GM19395 (cell line): ENCODE data around the gene NKX1-2.

ENCODE experiments used
- ATAC-seq: cut with Tn5 transposase; IDR thresholded peaks from one replicate; pipeline ENCODE4 v1.9.1; 2021; ENCODE audit warnings: mild to moderate bottlenecking, moderate library complexity; ENCODE audit not compliant: unreplicated experiment

NKX1-2 gene

DNA sequence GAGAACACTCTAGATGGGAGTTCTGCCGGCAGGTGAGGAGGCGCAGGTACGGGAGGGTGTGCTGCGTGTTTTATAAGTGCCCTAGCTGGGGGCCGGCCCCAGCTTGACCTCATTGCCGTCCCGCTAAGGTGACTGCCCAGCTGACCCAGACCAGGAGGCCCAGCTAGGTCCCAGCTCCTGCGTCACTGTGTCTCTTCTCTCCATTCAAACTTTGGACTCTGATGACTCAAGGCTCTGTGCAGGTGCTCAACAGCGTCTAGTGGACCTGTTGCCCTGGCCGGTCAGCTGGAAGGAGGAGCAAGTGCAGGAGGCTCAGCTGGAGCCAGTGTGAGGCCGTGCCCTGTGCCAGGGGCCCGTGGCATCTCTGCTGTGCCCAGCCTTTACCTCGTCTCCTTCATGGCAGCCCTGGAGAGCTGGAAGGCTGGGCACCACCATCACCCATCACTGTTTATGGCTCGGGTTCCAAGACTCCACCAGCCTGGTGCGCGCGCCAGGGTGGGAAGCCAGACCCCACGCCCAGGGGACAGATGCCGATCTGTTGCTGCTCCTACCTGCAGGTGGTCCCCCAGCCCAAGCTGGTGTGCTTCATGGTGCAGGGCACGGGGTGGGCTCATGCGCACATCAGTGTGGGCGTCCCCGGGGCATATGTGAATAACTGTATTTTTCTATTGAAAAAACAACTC is 26.3 kb upstream of the NKX1-2 start:
- ATAC-seq = no peak

GRCh38 chr10:124474514-124475070 is 24.8 kb upstream of the NKX1-2 start:
- no peak for ATAC-seq

- no peak for ATAC-seq
These were observed 23.2 kb upstream of the NKX1-2 start for GRCh38 chr10:124473070-124473469.

DNA sequence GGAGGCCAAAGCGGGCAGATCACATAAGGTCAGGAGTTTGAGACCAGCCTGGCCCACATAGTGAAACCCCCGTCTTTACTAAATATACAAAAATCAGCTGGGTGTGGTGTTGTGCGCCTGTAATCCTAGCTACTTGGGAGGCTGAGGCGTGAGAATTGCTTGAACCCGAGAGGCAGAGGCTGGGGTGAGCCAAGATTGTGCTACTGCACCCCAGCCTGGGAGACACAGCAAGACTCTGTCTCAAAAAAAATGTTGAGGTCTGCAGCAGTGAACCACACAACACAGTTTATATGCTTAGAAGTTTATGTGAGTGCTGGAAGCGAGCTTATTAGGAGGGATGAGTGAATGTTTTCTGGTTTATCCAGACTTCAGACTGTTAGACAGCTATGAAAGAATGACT is 22.2 kb upstream of the NKX1-2 start:
- no peak for ATAC-seq

- ATAC-seq = no peak
These were observed 21.0 kb upstream of the NKX1-2 start for GRCh38 chr10:124470544-124471434.

DNA sequence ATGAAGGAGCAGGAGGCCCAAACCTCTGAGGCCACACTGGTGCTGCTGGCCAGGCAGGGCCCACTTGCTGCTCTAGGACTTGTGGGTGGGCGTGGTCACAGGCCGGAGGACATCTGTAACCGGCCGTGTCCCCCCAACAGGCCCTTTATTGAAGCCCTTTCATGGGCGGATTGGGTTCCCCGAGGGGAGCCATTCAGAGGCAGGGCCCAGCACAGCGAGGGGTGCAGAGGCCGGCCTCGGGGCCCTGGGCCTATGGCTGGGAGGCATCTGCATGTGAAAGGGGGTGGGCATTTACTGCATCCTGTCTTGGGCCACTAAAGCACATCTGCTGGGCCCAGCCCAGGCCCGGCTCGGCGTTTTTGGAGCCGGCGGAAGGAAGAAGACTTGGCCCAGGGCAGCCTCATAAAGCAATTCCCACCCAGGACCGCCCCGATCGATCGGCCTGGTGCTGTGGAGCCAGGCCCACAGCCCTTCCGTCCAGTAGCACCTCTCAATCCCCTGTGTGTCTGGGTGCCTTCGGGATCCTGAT is 20.2 kb upstream of the NKX1-2 start:
- ATAC-seq = no peak

DNA sequence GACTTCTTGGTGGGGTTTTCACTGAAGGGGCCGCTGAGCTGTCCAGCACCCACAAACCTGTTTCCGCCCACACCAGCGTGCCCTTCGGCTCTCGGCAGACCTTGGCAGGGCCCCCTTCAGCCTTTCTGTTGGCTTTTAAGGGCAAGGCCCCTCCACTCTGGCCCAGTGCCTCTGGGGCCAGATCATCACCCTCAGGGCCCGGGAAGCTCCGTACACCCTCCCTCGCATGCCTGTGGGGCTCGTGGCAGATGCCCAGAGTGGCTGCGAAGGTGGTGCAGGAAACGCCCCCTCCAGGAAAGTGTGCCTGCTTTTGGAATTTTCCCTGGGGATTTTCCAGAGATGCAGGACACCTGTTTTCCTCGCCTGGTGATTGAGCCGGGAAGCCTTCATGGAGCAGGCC is 18.8 kb upstream of the NKX1-2 start:
- ATAC-seq = no peak

DNA sequence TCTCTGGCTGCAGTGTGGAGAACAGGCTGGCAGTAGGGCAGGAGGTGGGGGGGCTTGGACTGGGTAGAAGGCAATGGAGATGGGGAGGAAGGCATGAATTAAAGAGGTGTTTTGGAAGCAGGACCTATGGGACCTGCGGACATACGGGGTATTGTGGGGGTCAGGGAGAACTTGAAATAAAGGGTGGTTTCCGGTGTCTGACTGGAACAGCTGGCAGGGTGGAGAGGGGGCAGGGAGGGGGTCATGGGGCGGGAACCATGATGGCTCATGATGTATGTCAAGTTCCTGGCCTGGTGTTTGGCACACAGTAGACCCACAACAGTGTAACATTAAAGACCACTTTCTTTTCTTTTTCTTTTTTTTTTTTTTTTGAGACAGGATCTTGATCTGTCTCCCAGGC is 17.3 kb upstream of the NKX1-2 start:
- ATAC-seq = no peak

DNA sequence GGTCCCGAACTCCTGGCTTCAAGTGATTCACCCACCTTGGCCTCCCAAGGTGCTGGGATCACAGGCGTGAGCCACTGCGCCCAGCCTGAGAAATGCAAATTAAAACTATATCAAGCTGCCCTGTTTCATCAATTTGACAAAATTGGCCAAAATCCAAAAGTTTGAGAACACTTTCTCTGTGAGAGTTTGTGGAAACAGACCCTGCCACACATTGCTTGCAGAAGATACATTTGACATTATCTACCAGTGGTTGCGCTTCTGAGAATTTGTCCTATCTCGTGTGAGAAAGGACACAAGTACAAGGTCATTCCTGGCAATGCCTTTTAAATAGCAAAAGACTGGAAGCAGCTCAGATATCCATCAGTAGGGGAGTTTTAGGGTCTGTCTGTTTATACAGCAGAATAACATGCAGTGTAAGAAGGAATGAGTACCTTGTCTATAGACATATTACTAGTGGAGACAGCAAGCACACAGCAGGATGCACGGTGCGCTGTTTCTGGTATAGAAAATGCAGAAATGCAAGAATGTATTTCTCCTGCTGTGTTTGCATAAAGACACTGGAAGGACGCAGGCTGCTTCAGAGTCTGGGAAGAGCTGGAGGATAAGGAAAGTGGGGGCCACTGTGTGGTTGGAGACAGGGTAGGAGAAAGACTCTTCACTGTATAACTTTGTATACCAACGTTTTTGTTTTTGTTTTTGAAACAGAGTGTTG is 16.1 kb upstream of the NKX1-2 start:
- ATAC-seq = no peak

DNA sequence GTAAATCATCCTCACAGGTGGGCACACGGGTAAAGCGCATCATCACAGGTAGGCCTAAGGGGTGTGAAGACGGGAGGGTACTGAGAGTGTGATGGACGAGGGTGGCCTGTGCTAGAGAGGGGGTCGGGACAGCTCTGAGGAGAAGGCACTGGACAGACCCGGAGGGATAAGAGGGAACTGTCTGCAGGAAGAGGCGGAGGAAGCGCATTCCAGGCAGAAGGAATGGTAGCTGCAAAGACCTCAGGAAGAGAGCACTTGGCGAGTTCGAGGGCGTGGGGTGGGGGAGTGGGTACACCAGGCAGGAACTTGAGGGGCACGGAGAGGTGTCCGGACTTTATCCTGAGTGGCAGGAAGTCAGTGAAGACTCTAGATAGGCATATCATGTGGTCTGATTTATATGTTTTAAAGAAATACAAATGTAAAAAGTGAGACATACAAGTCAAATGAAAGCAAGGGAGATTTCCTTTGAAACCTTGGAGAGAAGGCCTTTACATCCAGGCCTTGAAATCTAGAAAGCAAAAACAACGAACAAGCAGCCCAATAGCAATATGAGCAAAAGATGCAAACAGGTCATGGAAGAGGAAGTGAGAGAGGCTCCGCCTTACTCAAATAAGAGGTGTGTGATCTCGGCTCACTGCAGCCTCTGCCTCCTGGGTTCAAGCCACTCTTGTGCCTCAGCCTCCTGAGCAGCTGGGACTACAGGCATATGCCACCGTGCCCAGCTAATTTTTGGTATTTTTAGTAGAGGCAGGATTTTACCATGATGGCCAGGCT is 15.4 kb upstream of the NKX1-2 start:
- ATAC-seq = no peak

DNA sequence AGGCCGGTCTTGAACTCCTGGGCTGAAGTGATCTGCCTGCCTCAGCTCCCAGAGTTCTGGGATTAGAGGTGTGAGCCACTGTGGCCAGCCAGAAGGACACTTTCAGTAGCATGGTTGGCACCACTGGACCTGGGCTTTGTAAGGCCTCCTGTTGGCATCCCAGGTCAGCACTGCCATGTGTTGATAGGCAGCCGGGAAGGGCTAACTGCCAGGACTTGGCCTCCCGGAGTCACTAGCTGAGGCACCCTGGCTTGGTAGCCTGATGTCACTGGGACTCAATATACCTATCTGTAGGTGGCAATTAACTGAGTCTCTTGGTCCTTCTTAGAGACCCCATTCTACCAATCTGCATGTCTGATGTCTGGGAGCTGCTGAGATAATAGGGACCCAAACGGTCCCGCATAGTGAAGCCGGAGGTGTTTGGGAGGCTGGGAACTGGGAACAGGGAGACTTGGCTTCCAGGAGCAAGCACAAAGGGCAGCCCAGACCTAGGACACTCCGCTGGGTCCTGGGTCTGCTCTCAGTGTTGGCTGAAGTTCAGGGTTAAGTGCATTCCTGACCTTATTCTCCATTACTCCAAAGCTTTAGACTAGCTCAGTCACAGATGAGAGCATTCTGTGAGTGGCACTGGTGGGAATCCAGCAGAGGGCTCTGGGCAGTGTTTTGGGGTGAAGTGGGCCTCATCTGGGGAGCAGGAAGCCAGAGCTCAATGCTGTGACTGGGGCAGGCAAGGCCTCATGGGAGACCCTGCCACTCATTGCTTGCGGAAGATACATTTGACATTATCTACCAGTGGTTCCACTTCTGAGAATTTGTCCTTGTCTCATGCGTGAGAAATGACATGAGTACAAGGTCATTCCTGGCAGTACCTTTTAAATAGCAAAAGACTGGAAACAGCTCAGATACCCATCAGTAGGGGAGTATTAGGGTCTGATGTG is 14.5 kb upstream of the NKX1-2 start:
- ATAC-seq = no peak

GRCh38 chr10:124462348-124462695 is 12.5 kb upstream of the NKX1-2 start:
- ATAC-seq = no peak

- ATAC-seq = peak; percentile 95
These were observed 12.0 kb upstream of the NKX1-2 start, which contains the start of gene LHPP for GRCh38 chr10:124461642-124462347. LHPP (plus strand) TSS chr10:124461823; CDS start chr10:124461863, 40 bp downstream.

- no peak for ATAC-seq
These were observed 10.3 kb upstream of the NKX1-2 start for GRCh38 chr10:124460144-124460543.

DNA sequence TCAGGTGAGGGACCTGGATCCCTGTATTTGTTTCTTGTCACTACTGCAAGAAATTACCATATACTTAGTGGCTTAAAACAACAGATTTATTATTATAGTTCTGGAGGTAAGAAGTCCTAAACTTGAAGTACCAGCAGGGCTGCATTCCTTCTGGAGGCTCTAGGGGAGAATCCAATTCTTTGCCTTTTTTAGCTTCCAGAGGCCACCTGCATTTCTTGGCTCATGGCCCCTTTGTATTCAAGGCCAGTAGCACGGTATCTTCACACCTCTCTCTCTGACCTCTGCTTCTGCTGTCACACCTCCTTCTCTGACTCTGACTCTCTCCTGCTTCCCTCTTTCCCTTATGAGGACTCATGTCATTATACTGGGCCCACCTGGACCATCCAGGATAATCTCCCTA is 9.6 kb upstream of the NKX1-2 start:
- no peak for ATAC-seq

DNA sequence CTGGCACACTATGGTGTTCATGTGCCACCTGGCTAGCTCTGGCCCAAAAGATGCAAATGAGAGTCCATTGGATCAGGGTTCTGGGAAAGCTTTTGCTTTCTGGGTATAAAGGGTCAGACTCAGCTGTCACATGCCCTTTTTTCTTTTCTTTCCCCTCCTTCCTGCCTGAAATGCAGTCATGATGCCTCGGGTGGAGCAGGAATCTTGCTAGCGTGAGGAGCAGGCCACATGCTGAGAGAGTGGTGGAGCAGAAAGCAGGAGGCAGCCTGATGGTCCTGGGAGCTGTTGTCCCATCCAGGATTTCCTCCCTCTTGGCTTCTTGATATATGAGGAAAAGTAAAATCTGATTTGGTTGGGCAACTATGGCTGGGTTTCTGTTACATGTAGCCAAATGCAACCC is 9.1 kb upstream of the NKX1-2 start:
- ATAC-seq = no peak

DNA sequence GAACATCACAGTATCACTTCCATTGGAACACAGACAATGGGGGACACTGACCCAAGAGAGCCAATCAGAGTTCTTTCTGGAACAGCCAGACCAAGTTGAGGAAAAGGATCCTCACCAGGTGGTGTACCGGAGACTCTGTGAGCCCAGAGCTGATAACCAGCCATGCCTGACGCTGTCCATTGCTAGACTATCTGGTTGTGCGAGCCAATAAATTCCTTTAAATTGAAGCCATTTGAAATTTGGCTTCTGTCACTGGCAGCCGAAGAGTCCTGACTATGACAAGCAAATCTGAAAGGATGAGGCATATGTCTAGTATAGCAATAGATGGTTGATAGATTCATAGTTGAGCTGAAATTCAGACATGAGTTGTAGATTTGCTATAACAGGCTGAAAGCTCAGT is 8.6 kb upstream of the NKX1-2 start:
- no peak for ATAC-seq

DNA sequence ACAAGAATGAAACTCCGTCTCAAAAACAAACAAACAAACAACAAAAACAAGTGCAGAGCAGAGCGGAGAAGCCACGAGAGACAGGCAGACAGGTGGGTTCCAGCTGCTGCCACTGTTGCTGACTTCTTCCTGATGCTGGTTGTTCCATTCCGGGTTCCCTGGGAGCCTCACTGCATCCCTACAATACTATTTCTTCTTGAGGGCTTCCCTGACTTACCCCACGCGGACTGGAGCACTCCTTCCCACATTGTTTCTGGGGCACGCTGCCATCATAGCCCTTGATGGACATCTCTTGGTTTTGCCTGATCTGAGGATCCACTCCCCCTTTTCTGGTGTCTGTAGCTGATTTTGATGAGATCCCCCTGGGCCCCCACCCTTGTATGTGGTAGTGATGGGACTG is 5.6 kb upstream of the NKX1-2 start:
- no peak for ATAC-seq
